HG03575 (cell line): ENCODE measurements around the gene GRIN1.

ENCODE experiments used
- ATAC-seq: cut with Tn5 transposase; IDR thresholded peaks from one replicate; pipeline ENCODE4 v1.9.1; 2021; ENCODE audit not compliant: unreplicated experiment, insufficient number of reproducible peaks, low FRiP score; ENCODE audit errors: extremely low read depth

Gene GRIN1

GRCh38 chr9:137159105-137160053 lies 20.4 kb downstream of the GRIN1 start:
- no peak for ATAC-seq

GRCh38 chr9:137160054-137160425 lies 21.1 kb downstream of the GRIN1 start:
- no peak for ATAC-seq

- no peak for ATAC-seq
Measured at GRCh38 chr9:137160716-137161557, 22.0 kb downstream of the GRIN1 start.

- ATAC-seq: no peak
Measured at GRCh38 chr9:137161558-137162486, 22.9 kb downstream of the GRIN1 start.

- no peak for ATAC-seq
Measured at GRCh38 chr9:137162505-137163364, 23.8 kb downstream of the GRIN1 start.

- ATAC-seq: no peak
Measured at GRCh38 chr9:137163365-137163715, 24.4 kb downstream of the GRIN1 start.

- no peak for ATAC-seq
Measured at GRCh38 chr9:137163805-137164204, 24.9 kb downstream of the GRIN1 start.

- no peak for ATAC-seq
Measured at GRCh38 chr9:137164370-137165249, 25.7 kb downstream of the GRIN1 start.

GRCh38 chr9:137165250-137165836 lies 26.4 kb downstream of the GRIN1 start:
- no peak for ATAC-seq

GRCh38 chr9:137166380-137167229 lies 27.7 kb downstream of the GRIN1 start:
- ATAC-seq: no peak

- ATAC-seq: no peak
Measured at GRCh38 chr9:137167277-137167746, 28.4 kb downstream of the GRIN1 start.

GRCh38 chr9:137167747-137168572 lies 29.0 kb downstream of the GRIN1 start:
- no peak for ATAC-seq

GRCh38 chr9:137168573-137168903 lies 29.6 kb downstream of the GRIN1 start:
- ATAC-seq: no peak

GRCh38 chr9:137168904-137169856 lies 30.2 kb downstream of the GRIN1 start:
- ATAC-seq: no peak
